PFSK-1 (cell line): Measurements from ENCODE around the gene MFSD11.

ENCODE experiments used
- FOXP2 ChIP-seq: optimal IDR thresholded peaks from 2 replicates; pipeline ENCODE3; 2011; ENCODE audit warnings: borderline replicate concordance, control low read depth, inconsistent platforms; ENCODE audit not compliant: insufficient read depth; ENCODE audit errors: extremely low read length, extremely low read depth
- POLR2AphosphoS5 ChIP-seq: IDR thresholded peaks from 2 replicates; pipeline ENCODE4 v1.6.1; 2012; ENCODE audit warnings: low read depth, mild to moderate bottlenecking, control low read depth, low read length, moderate library complexity
- SIN3A ChIP-seq: IDR thresholded peaks from 2 replicates; pipeline ENCODE4 v1.6.1; 2012; ENCODE audit warnings: mild to moderate bottlenecking, low read length, moderate library complexity, borderline replicate concordance; ENCODE audit not compliant: insufficient read depth
- TAF1 ChIP-seq: IDR thresholded peaks from 2 replicates; pipeline ENCODE4 v1.6.1; 2012; ENCODE audit warnings: low read length, control low read depth, borderline replicate concordance; ENCODE audit not compliant: insufficient read depth
- TF ChIP-seq, protein P1 (sequence below), 2 experiments: IDR thresholded peaks; 2 replicates each; pipeline versions ENCODE4 v1.6.1 to v1.8.0; 2011 to 2012; ENCODE audit warnings: low read depth in 2 of 2, low read length in 2 of 2, control low read depth in 1 of 2, inconsistent platforms in 1 of 2, mild to moderate bottlenecking in 1 of 2, moderate library complexity in 1 of 2; ENCODE audit not compliant: insufficient read depth in 1 of 2

Gene MFSD11

DNA sequence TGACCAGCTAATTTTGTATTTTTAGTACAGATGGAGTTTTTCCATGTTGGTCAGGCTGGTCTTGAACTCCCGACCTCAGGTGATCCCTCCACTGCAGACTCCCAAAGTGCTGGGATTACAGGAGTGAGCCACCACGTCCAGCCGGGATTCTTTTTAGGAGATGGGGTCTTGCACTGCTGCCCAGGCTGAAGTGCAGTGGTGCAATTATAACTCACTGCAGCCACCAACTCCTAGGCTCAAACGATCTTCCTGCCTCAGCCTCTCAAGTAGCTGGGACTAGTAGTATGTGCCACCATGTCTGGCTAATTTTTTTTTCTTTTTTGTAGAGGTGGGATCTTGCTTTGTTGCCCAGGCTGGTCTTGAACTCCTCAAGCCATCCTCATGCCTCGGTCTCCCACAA lies 73.9 kb downstream of the MFSD11 start:
- TF ChIP-seq TAF1 (no peak), POLR2AphosphoS5 (no peak), FOXP2 (no peak), SIN3A (no peak)
- TF ChIP-seq, protein P1, sequence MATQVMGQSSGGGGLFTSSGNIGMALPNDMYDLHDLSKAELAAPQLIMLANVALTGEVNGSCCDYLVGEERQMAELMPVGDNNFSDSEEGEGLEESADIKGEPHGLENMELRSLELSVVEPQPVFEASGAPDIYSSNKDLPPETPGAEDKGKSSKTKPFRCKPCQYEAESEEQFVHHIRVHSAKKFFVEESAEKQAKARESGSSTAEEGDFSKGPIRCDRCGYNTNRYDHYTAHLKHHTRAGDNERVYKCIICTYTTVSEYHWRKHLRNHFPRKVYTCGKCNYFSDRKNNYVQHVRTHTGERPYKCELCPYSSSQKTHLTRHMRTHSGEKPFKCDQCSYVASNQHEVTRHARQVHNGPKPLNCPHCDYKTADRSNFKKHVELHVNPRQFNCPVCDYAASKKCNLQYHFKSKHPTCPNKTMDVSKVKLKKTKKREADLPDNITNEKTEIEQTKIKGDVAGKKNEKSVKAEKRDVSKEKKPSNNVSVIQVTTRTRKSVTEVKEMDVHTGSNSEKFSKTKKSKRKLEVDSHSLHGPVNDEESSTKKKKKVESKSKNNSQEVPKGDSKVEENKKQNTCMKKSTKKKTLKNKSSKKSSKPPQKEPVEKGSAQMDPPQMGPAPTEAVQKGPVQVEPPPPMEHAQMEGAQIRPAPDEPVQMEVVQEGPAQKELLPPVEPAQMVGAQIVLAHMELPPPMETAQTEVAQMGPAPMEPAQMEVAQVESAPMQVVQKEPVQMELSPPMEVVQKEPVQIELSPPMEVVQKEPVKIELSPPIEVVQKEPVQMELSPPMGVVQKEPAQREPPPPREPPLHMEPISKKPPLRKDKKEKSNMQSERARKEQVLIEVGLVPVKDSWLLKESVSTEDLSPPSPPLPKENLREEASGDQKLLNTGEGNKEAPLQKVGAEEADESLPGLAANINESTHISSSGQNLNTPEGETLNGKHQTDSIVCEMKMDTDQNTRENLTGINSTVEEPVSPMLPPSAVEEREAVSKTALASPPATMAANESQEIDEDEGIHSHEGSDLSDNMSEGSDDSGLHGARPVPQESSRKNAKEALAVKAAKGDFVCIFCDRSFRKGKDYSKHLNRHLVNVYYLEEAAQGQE (IDR thresholded peaks at IDR 0.05; ENCODE audit: insufficient read depth in 1 of 2, low read depth in 2 of 2, low read length in 2 of 2): no peak

DNA sequence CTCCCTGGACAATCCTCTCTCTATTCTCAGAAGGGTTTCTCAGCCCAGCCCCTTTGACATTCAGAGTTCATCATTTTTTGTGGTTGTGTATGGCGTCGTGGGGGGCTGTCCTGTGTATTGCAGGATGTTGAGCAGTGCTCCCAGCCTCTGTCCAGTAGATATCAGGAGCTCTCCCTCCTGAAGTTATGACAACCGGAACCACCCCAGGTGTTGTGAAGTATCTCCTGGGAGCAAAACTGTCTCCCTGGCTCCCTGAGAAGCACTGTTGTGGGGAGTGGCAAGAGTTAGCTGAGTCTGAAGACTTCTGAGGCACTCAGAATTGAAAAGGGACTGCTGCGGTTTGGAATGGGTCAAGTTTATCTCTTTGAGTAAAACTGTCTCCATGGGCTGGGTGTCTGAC lies 74.3 kb downstream of the MFSD11 start:
- TF ChIP-seq FOXP2: no peak
- TF ChIP-seq, protein P1 (IDR thresholded peaks at IDR 0.05; ENCODE audit: insufficient read depth in 1 of 2, low read depth in 2 of 2, low read length in 2 of 2): no peak
- no peak for TF ChIP-seq TAF1

DNA sequence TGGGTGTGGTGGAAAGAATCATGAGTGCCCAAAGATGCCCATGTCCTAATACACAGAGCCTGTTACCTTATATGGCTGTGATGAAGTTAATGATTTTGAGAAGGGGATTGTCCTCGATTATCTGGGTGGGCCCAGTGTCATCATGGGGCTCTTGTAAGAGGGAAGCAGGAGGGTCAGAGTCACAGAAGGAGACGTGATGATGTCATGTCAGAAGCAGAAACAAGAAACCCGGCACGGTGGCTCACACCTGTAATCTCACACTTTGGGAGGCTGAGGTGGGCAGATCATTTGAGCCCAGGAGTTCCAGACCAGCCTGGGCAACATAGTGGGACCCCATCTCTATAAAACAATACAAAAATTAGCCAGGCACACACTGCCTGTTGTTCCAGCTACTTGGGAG lies 75.0 kb downstream of the MFSD11 start:
- no peak for TF ChIP-seq FOXP2
- no peak for TF ChIP-seq SIN3A
- TF ChIP-seq, protein P1 (IDR thresholded peaks at IDR 0.05; ENCODE audit: insufficient read depth in 1 of 2, low read depth in 2 of 2, low read length in 2 of 2): no peak

DNA sequence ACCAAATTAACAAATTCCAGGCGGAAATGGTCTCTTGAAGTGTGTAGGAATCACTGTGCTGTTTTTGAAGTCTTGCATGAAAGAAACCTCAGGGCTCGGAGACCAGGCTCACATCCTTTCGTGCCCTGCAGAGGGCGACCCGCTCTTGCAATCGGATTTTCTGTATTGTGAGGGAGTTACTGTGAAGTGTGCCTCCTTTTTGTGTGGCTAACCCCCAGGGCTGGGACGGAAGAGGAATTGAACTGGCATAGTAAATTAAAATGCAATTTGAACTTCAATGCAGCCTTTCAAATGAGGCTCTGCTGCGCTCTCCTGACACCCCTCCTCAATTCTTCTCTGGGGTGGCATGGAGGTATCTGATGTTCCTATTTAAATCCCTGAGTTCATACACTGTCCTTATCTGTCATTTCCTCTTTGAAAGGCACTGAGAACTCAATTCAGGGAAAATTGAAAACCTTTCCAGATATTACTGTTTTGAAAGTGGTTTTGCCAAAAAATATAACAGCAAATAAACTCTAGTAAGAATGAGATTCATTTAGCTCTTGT lies 78.7 kb downstream of the MFSD11 start:
- TF ChIP-seq SIN3A: no peak
- TF ChIP-seq TAF1: no peak
- no peak for TF ChIP-seq FOXP2
- TF ChIP-seq, protein P1 (IDR thresholded peaks at IDR 0.05; ENCODE audit: insufficient read depth in 1 of 2, low read depth in 2 of 2, low read length in 2 of 2): no peak
- no peak for TF ChIP-seq POLR2AphosphoS5

DNA sequence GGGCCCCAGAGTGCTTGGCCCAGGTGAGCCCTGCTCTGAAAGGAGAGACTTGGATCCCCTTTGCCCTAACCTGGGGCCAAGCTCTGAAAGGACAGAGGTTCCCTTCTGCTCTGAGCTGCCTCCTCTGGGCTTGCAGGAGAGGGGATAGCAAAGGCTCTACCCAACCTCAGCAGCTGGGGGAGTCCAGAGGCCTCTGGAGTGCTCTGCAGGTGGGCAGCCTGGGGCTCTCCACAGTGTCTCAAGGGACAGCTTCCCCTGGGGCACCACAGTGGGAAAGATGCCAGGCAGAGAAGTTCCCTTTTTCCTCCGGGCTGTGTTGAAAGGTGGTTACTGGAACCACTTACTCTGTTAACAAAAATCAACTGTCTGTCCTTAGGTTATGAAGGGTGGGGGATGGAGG lies 82.1 kb downstream of the MFSD11 start:
- TF ChIP-seq TAF1 (no peak), FOXP2 (no peak), POLR2AphosphoS5 (no peak), SIN3A (no peak)
- TF ChIP-seq, protein P1 (IDR thresholded peaks at IDR 0.05; ENCODE audit: insufficient read depth in 1 of 2, low read depth in 2 of 2, low read length in 2 of 2): no peak
